ENCODE measurements around the gene FHAD1.

DNA sequence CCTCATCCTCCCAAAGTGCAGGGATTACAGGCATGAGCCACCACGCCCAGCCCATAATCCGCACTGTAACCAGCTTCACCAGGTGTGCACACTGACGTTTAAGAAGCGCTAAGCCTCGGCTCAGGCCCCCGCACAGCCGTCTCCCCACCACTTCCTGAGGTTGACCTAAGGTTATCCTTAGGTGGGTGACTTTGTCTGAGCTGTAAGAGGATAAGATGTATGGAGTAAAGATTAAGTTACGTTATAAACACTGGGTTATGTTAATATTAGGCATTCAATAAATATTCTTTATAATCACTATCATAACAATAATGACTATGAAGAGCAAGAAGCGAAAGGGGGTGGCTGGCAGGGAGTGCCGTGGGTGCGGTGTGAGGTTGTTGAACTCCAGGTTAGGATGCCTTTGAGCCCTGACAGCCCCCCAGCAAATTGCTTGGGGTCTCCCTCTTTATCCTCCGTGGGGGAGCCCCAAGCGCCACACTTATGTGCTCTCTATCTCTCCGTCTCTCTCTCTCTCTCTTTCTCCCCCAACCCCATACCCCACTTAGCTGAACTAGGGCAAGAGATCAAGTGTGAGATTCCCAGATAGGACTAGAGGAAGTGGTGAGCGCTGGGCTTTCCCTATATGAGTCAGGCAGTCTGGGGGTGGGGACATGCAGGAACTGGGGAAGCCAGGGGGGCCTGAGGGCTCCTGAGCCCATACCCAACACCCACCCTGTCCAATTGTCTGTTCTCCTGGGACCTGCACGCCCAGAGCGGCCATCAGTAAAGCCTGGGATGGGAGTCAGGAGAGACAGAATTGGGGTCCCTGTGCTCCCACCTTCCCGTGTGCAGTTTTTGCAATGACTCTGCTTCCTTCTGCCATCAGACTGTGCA, 170.3 kb downstream of the FHAD1 start:
- TF ChIP-seq, protein P1, sequence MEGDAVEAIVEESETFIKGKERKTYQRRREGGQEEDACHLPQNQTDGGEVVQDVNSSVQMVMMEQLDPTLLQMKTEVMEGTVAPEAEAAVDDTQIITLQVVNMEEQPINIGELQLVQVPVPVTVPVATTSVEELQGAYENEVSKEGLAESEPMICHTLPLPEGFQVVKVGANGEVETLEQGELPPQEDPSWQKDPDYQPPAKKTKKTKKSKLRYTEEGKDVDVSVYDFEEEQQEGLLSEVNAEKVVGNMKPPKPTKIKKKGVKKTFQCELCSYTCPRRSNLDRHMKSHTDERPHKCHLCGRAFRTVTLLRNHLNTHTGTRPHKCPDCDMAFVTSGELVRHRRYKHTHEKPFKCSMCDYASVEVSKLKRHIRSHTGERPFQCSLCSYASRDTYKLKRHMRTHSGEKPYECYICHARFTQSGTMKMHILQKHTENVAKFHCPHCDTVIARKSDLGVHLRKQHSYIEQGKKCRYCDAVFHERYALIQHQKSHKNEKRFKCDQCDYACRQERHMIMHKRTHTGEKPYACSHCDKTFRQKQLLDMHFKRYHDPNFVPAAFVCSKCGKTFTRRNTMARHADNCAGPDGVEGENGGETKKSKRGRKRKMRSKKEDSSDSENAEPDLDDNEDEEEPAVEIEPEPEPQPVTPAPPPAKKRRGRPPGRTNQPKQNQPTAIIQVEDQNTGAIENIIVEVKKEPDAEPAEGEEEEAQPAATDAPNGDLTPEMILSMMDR (IDR thresholded peaks at IDR 0.05), result no peak
- TF ChIP-seq POLR2A (IDR thresholded peaks at IDR 0.05), result no peak

Measured in upper lobe of left lung (tissue), 4 donors.